Heart left ventricle (tissue), 16 donors: ENCODE measurements around the gene NTMT1. TPM values are rescaled to one million over a fixed set of nuclear protein-coding genes. Genes with fewer than 3 reads are reported as not detected.
"Not testable (repeated sequence)": the region's sequence is repeated elsewhere in the genome, so short reads cannot be mapped to it uniquely, and the experiment has no call there.

Experiments
- ATAC-seq, 4 donors: fragments of 200-7000 bp; cut with Tn5 transposase; one replicate each; pipeline ENCODE4 v1.9.1; 2020 to 2022; ENCODE audit warnings: moderate library complexity in 4 of 4, mild to moderate bottlenecking in 3 of 4, moderate number of reproducible peaks in 1 of 4
- DNase-seq, 5 donors: peaks; one replicate each; pipeline ENCODE4 v3.0.0-alpha.2; 2020
- H3K27ac ChIP-seq, 12 donors: fragments of 200-600 bp; sonication (generic) in 4 of 12; one replicate each; pipeline versions ENCODE4 v1.5.0 to v1.8.0; 2016 to 2022; ENCODE audit warnings: mild to moderate bottlenecking in 2 of 12
- H3K27me3 ChIP-seq, 9 donors: fragments of 200-600 bp; sonication (generic) in 2 of 9; one replicate each; pipeline versions ENCODE4 v1.5.1 to v1.8.0; 2016 to 2022; ENCODE audit warnings: mild to moderate bottlenecking in 3 of 9
- H3K36me3 ChIP-seq, 9 donors: fragments of 200-600 bp; sonication (generic) in 2 of 9; one replicate each; pipeline versions ENCODE4 v1.5.0 to v1.8.0; 2018 to 2022; ENCODE audit warnings: mild to moderate bottlenecking in 2 of 9
- H3K4me1 ChIP-seq, 12 donors: fragments of 200-600 bp; sonication (generic) in 4 of 12; one replicate each; pipeline versions ENCODE4 v1.5.0 to v1.8.0; 2016 to 2022; ENCODE audit warnings: mild to moderate bottlenecking in 3 of 12
- H3K4me3 ChIP-seq, 12 donors: fragments of 200-600 bp; sonication (generic) in 4 of 12; one replicate each; pipeline versions ENCODE4 v1.5.0 to v1.8.0; 2017 to 2022; ENCODE audit warnings: mild to moderate bottlenecking in 9 of 12, moderate library complexity in 4 of 12
- H3K9me3 ChIP-seq, 12 donors: fragments of 200-600 bp; sonication (generic) in 4 of 12; one replicate each; pipeline versions ENCODE4 v1.5.0 to v1.8.0; 2016 to 2022; ENCODE audit warnings: mild to moderate bottlenecking in 1 of 12
- CTCF ChIP-seq, 12 donors: fragments of 200-600 bp; sonication (generic) in 4 of 12; IDR thresholded peaks; one replicate each; pipeline versions ENCODE4 v1.5.0 to v1.8.0; 2018 to 2022; ENCODE audit warnings: antibody characterized with exemption in 12 of 12, mild to moderate bottlenecking in 5 of 12
- POLR2A ChIP-seq, 2 donors: fragments of 450-650 bp; IDR thresholded peaks; one replicate each; pipeline ENCODE4 v1.6.1; 2017; ENCODE audit warnings: antibody characterized with exemption in 2 of 2, mild to moderate bottlenecking in 2 of 2, moderate library complexity in 2 of 2
- WGBS, 4 donors: extraction: QIAGEN DNeasy Blood & Tissue Kit in 2 of 4; methylation state at CpG; one replicate each; pipeline versions ENCODE4 v1.1.5 to v1.1.7; 2013 to 2018; 5-methylcytosine and 5-hydroxymethylcytosine counted together
- intact Hi-C, 10 donors: fragments of 100-400 bp; cut with DNase I; formaldehyde crosslinking; loops; one replicate each; pipeline versions ENCODE4 v1.11.1 to v1.14.2; 2022
- polyA plus RNA-seq, 2 donors: library from polyadenylated mRNA; stranded (reverse); fragments of 200-250 nt; gene quantifications; one replicate each; pipeline ENCODE4 v1.2.3, GENCODE V29; 2013
- total RNA-seq, 9 donors: library from RNA; depleted of rRNA in 2 of 9; stranded (reverse); fragments of >200 nt in 2 of 9; fragmentation: NEBNext Ultra II Directional in 3 of 9; extraction: Animal tissue kit (Norgen Biotek cat#: 25700) in 3 of 9; gene quantifications; one replicate each; pipeline versions ENCODE4 v1.1.0 to v1.2.4, GENCODE V29; 2016 to 2023
- donor health status: ischemic (EF 13 %, LVEDD 7.1; RV severe dilation, severe dysfunction).
- donor health status: healthy with polysubstance abuse.
- donor health status: DM: no; HTN: yes; CAD: no.
- donor health status: DM: no; HTN: no; CAD: no.
- donor health status: ischemic (EF 25% LVEDD 6.9; RV normal size, moderate dysfunction).
- donor health status: ischemic (EF 25% LVEDD 5.7; RV mildly dilated, moderate dysfunction).
- donor health status: healthy.
- donor health status: DM: yes; HTN: yes; CAD: no.
- donor health status: ischemic (EF 35%, LVEDD 5.7; RV mildly dilated, moderate dysfunction).
- donor health status: nonischemic (EF 11% LVEDD 7.7; RV severe dilation, severe dysfunction).
- donor health status: DM: yes; HTN: yes; CAD: no.
- donor health status: PGD.
- donor health status: ischemic (EF 29% LVEDD 5.4; RV normal size, mild dysfunction).
- donor health status: nonischemic (EF 23%, LVEDD 6.1; RV moderate dilation, normal function).

NTMT1 gene
- total and polyA plus RNA-seq, 11 donors = 39.0 to 111 (median 61.5) TPM

DNA sequence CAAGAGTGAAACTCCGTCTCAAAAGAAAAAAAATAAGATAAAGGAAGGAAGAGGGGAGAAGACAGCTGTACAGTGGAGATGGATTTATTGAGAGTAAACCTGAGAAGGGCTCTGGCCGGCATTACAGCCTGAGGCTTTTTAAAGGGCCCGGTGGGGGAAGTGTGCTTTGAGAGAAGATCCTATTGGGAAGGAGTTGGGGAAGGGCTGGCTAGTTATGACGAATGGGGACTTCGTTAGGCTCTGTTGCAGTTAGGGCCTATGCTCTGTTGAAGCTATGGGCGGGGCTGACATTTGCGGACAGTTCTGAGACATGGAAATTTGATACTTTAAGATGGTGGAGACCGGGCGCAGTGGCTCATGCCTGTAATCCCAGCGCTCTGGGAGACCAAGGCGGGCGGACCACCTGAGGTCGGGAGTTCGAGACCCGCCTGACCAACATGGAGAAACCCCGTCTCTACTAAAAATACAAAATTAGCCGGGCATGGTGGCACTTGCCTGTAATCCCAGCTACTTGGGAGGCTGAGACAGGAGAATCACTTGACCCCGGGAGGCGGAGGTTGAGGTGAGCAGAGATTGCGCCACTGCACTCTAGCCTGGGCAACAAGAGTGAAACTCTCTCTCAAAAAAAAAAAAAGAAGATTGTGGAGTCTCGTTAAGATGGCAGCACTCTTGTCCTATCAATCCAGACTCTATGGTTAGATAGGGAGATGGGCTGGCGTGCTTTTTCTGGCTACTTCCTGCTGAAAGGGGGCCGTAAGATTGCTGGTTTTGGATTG lies 38.3 kb upstream of the NTMT1 start:
- 87 to 92% (median 90%) methylated on average over 23 of the region's 23 CpGs for WGBS, 4 donors
- Histone ChIP-seq H3K27me3 (no peaks in the 10 kb centered on the region), H3K9me3 (no peaks in the 10 kb centered on the region), H3K36me3 (no peaks in the 10 kb centered on the region), H3K4me3 (no peak overlapping the region), H3K4me1 (peaks cover 0 to 16% (median 0%) of the 10 kb centered on the region in 12 donors), H3K27ac (no peak overlapping the region)
- DNase-seq (no peak), ATAC-seq (peak in 1 of 4 donors; percentile 24)
- TF ChIP-seq POLR2A (IDR thresholded peaks at IDR 0.05) (no peak), CTCF (IDR thresholded peaks at IDR 0.05) (no peak)
- intact Hi-C loops = no loop called here

- WGBS, 4 donors = 85 to 87% (median 86%) methylated on average over 6 of the region's 6 CpGs
- H3K27ac ChIP-seq = no peak overlapping the region
Measured at GRCh38 chr9:129590466-129590865, 35.5 kb upstream of the NTMT1 start.

DNA sequence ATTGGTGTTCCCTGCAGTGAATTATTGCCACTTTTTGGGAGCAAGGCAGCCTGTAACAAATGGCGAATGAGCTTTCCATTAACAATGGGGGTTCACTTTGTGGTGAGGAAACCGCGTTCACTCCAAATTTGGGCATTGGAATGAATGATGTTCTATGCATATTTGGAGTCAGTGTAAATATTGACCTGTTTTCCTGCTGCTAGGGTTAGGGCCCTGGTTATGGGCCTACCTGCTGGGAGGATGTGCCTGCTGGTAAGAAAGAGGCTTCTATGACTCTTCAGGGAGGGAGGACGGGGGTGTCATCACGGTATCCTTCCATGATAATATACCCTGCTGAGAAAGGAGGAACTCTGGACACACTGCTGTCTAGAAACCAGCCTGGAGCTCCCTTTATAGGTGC lies 34.0 kb upstream of the NTMT1 start:
- Histone ChIP-seq H3K9me3 (no peaks in the 10 kb centered on the region), H3K36me3 (no peaks in the 10 kb centered on the region), H3K4me3 (no peak overlapping the region), H3K27ac (no peak overlapping the region), H3K27me3 (peaks cover 0 to 2% (median 0%) of the 10 kb centered on the region in 9 donors), H3K4me1 (peaks cover 0 to 22% (median 6%) of the 10 kb centered on the region in 12 donors)
- ATAC-seq = no peak
- intact Hi-C loops = loop anchor here in 1 of 10 donors (10.0 kb wide), 1 partner anchor 267 kb away; no protein-coding TSS in a partner anchor
- DNase-seq = no peak
- WGBS, 4 donors = 79 to 87% (median 81%) methylated on average over 5 of the region's 5 CpGs
- TF ChIP-seq POLR2A (IDR thresholded peaks at IDR 0.05) (no peak), CTCF (IDR thresholded peaks at IDR 0.05) (no peak)

More at GRCh38 chr9:129590466-129590865, 35.5 kb upstream of the NTMT1 start:
- no peaks in the 10 kb centered on the region for H3K9me3 ChIP-seq
- ATAC-seq = no peak
- H3K36me3 ChIP-seq = no peaks in the 10 kb centered on the region
- no peaks in the 10 kb centered on the region for H3K27me3 ChIP-seq
- no peak for TF ChIP-seq POLR2A (IDR thresholded peaks at IDR 0.05)
- no peak for TF ChIP-seq CTCF (IDR thresholded peaks at IDR 0.05)
- no peak overlapping the region for H3K4me3 ChIP-seq
- peaks cover 0 to 8% (median 0%) of the 10 kb centered on the region in 12 donors for H3K4me1 ChIP-seq
- DNase-seq = no peak
- intact Hi-C loops = loop anchor here in 1 of 10 donors (10.0 kb wide), 1 partner anchor 266 kb away; no protein-coding TSS in a partner anchor

DNA sequence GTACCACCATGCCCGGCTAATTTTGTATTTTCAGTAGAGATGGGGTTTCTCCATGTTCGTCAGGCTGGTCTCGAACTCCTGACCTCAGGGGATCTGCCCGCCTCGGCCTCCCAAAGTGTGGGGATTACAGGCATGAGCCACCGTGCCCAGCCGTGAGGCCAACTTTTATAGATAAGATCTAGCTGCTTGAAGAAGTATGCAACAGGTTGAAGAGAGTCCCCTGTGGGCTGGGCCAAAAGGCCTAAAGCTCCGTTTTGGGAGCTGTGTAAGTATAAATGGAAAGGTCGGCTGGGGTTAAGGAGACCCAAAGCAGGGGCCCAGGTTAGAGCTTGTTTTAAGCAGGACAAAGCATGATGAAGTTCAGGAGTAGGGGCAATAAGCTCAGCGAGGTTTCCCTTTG lies 33.2 kb upstream of the NTMT1 start:
- not testable (repeated sequence) for H3K4me3 ChIP-seq, ATAC-seq, H3K9me3 ChIP-seq, DNase-seq, H3K36me3 ChIP-seq, H3K27ac ChIP-seq
- WGBS, 4 donors = 88 to 90% (median 88%) methylated on average over 9 to 10 of the region's 10 CpGs
- Histone ChIP-seq H3K27me3 (peaks cover 0 to 11% (median 0%) of the 10 kb centered on the region in 9 donors), H3K4me1 (peaks cover 0 to 31% (median 15%) of the 10 kb centered on the region in 12 donors)
- intact Hi-C loops = loop anchor here in 1 of 10 donors (10.0 kb wide), 1 partner anchor 268 kb away; no protein-coding TSS in a partner anchor
